Keratinocyte (primary cell): ENCODE results near the gene MRPS18A. TPM values are rescaled to one million over a fixed set of nuclear protein-coding genes. Genes with fewer than 3 reads are reported as not detected.
A peak's percentile ranks its signal among the peaks of the same experiment; 100 is the strongest.
"Not testable (repeated sequence)": the region's sequence is repeated elsewhere in the genome, so short reads cannot be mapped to it uniquely, and the experiment has no call there.

Experiments used
- DNase-seq: peaks from one replicate; pipeline ENCODE4 v3.0.0-alpha.2; 2011; ENCODE audit warnings: low read depth, missing footprints, low spot score
- FAIRE-seq: peaks from 2 replicates; lab custom pipeline; 2011; peaks lifted over from hg19 to GRCh38; lab: Jason Lieb, UNC
- H2AFZ ChIP-seq: 2 replicates; pipeline ENCODE4 v1.6.0; 2012; ENCODE audit warnings: low read length, control low read depth, inconsistent platforms; ENCODE audit not compliant: control insufficient read depth
- H3K27ac ChIP-seq: 2 replicates; pipeline ENCODE4 v1.5.1; 2011; ENCODE audit warnings: low read length; ENCODE audit not compliant: control insufficient read depth, insufficient read depth
- H3K27me3 ChIP-seq: 3 replicates; pipeline ENCODE4 v1.6.0; 2011; ENCODE audit warnings: low read length; ENCODE audit not compliant: control insufficient read depth, insufficient read depth; ENCODE audit errors: extremely low read depth
- H3K36me3 ChIP-seq, 2 experiments: 2 replicates in 1 of 2; 3 replicates in 1 of 2; pipeline ENCODE4 v1.5.1; 2011; ENCODE audit warnings: low read length in 2 of 2, mild to moderate bottlenecking in 1 of 2; ENCODE audit not compliant: control insufficient read depth in 2 of 2, insufficient read depth in 2 of 2; ENCODE audit errors: extremely low read depth in 1 of 2
- H3K4me1 ChIP-seq: 3 replicates; pipeline ENCODE4 v1.5.1; 2011; ENCODE audit warnings: low read length; ENCODE audit not compliant: control insufficient read depth, insufficient read depth; ENCODE audit errors: extremely low read depth
- H3K4me2 ChIP-seq: 3 replicates; pipeline ENCODE4 v1.6.0; 2011; ENCODE audit warnings: low read depth, low read length; ENCODE audit not compliant: control insufficient read depth, insufficient read depth; ENCODE audit errors: extremely low read depth
- H3K4me3 ChIP-seq, 3 experiments: fragments of 200-600 bp in 1 of 3; sonication (generic) in 1 of 3; 2 replicates in 2 of 3; 3 replicates in 1 of 3; pipeline ENCODE4 v1.5.1; 2011 to 2016; ENCODE audit warnings: low read length in 3 of 3, mild to moderate bottlenecking in 3 of 3, control low read depth in 2 of 3, inconsistent platforms in 1 of 3, low read depth in 1 of 3, mixed read lengths in 1 of 3, mixed run types in 1 of 3, moderate library complexity in 1 of 3; ENCODE audit not compliant: control insufficient read depth in 2 of 3, insufficient read depth in 2 of 3; ENCODE audit errors: extremely low read depth in 1 of 3
- H3K79me2 ChIP-seq: 2 replicates; pipeline ENCODE4 v1.6.0; 2012; ENCODE audit warnings: low read length; ENCODE audit not compliant: control insufficient read depth, insufficient read depth
- H3K9ac ChIP-seq: 3 replicates; pipeline ENCODE4 v1.6.0; 2011; ENCODE audit warnings: low read length; ENCODE audit not compliant: control insufficient read depth, insufficient read depth; ENCODE audit errors: extremely low read depth
- H3K9me1 ChIP-seq: 3 replicates; pipeline ENCODE4 v1.6.0; 2011; ENCODE audit warnings: low read length; ENCODE audit not compliant: control insufficient read depth, insufficient read depth; ENCODE audit errors: extremely low read depth
- H3K9me3 ChIP-seq: 2 replicates; pipeline ENCODE4 v1.5.1; 2012; ENCODE audit warnings: low read depth, low read length; ENCODE audit not compliant: control insufficient read depth
- H4K20me1 ChIP-seq: 3 replicates; pipeline ENCODE4 v1.6.0; 2011; ENCODE audit warnings: low read length; ENCODE audit not compliant: control insufficient read depth, insufficient read depth; ENCODE audit errors: extremely low read depth
- CTCF ChIP-seq, 3 experiments: IDR thresholded peaks in 1 of 3; conservative IDR thresholded peaks in 1 of 3; optimal IDR thresholded peaks in 1 of 3; 2 replicates in 2 of 3; 3 replicates in 1 of 3; pipeline versions ENCODE3 to v1.5.1; 2011; ENCODE audit warnings: low read length in 3 of 3, mild to moderate bottlenecking in 3 of 3, moderate library complexity in 2 of 3, control low read depth in 1 of 3, inconsistent platforms in 1 of 3; ENCODE audit not compliant: insufficient read depth in 2 of 3; ENCODE audit errors: extremely low read depth in 1 of 3
- EZH2 ChIP-seq: IDR thresholded peaks from one replicate; pipeline ENCODE4 v1.6.1; 2012; ENCODE audit warnings: inconsistent platforms, mild to moderate bottlenecking, low read length, moderate library complexity
- dilution Hi-C: fragments of 300-500 bp; cut with MboI; formaldehyde crosslinking; loops from one replicate; pipeline ENCODE4 v1.7.0; 2020; ENCODE audit warnings: low sequenced_read_pairs; ENCODE audit not compliant: extremely low pct_ligation_motif_present
- polyA plus RNA-seq, 5 experiments: library from polyadenylated mRNA; depleted of rRNA in 3 of 5; stranded (reverse) in 3 of 5; stranded (forward) in 1 of 5; unstranded in 1 of 5; fragments of >200 nt; gene quantifications; 1 replicate in 1 of 5; 2 replicates in 3 of 5; 3 replicates in 1 of 5; pipeline versions ENCODE4 v1.2.1 to v1.2.3, GENCODE V29; 2011 to 2012; ENCODE audit warnings: missing spikeins in 2 of 5, low read depth in 1 of 5, low replicate concordance in 1 of 5

MRPS18A gene
- polyA plus RNA-seq, 1 donor (not counting 4 experiments of a cell fraction or from before 2014, with no cell fraction given) = 48.8 TPM

- Histone ChIP-seq H3K9me1 (peaks cover 2% of the 10 kb centered on the region), H3K9ac (no peak overlapping the region), H3K27ac (no peak overlapping the region), H3K4me3 (no peak overlapping the region), H3K4me1 (peaks cover 23% of the 10 kb centered on the region), H2AFZ (peak overlapping the region; percentile 96), H3K9me3 (no peaks in the 10 kb centered on the region), H3K36me3 (peaks cover 5 to 7% of the 10 kb centered on the region in 2 experiments), H3K4me2 (no peak overlapping the region), H3K79me2 (peaks cover 34% of the 10 kb centered on the region), H3K27me3 (no peaks in the 10 kb centered on the region), H4K20me1 (no peaks in the 10 kb centered on the region)
- DNase-seq (no peak), FAIRE-seq (no peak)
- TF ChIP-seq CTCF (optimal IDR thresholded peaks at IDR 0.05 in 1 of 3, IDR thresholded peaks at IDR 0.05 in 1 of 3, conservative IDR thresholded peaks at IDR 0.05 in 1 of 3; ENCODE audit: extremely low read depth in 1 of 3, insufficient read depth in 2 of 3, low read length in 3 of 3) = no peak
- no peak for TF ChIP-seq EZH2
- dilution Hi-C loops = no loop called here
Measured at GRCh38 chr6:43634702-43635303, 52.8 kb downstream of the MRPS18A start.

DNA sequence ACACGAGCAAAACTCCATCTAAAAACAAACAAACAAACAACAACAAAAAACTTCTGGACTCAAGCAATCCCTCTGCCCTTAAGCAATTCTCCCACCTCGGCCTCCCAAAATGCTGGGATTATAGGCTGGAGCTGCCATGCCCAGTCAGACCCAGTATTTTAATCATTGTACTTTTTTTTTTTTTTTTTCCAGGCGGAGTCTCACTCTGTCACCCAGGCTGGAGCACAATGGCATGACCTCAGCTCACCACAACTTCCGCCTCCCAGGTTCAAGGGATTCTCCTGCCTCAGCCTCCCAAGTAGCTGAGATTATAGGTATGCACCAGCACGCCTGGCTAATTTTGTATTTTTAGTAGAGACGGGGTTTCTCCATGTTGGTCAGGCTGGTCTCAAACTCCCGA, 54.6 kb downstream of the MRPS18A start:
- H2AFZ ChIP-seq, H3K27me3 ChIP-seq, H4K20me1 ChIP-seq, H3K36me3 ChIP-seq, H3K4me3 ChIP-seq, H3K9me1 ChIP-seq, DNase-seq, H3K4me2 ChIP-seq, H3K9me3 ChIP-seq, H3K9ac ChIP-seq, dilution Hi-C loops, H3K27ac ChIP-seq, FAIRE-seq: not testable (repeated sequence)
- peaks cover 25% of the 10 kb centered on the region for H3K4me1 ChIP-seq
- peaks cover 28% of the 10 kb centered on the region for H3K79me2 ChIP-seq
